Mesenchymal stem cell (in vitro differentiated cells and primary cell): ENCODE measurements around the gene WNT3A.

Experiments
- DNase-seq: peaks from one replicate; pipeline ENCODE4 v3.0.0-alpha.2; 2013
- H2AFZ ChIP-seq: one replicate; pipeline ENCODE4 v1.6.1; 2013; ENCODE audit warnings: low read depth, mild to moderate bottlenecking, control low read depth, inconsistent platforms, low read length, moderate library complexity
- H2AK5ac ChIP-seq: 2 replicates; pipeline ENCODE4 v1.6.1; 2013; ENCODE audit warnings: low read length, moderate library complexity, mild to moderate bottlenecking, inconsistent platforms; ENCODE audit not compliant: severe bottlenecking
- H2BK120ac ChIP-seq: one replicate; pipeline ENCODE4 v1.6.1; 2013; ENCODE audit warnings: low read depth, mild to moderate bottlenecking, inconsistent platforms, low read length, moderate library complexity
- H2BK12ac ChIP-seq, 2 experiments: one replicate each; pipeline ENCODE4 v1.6.1; 2013; ENCODE audit warnings: inconsistent platforms in 2 of 2, low read length in 2 of 2, mild to moderate bottlenecking in 2 of 2, moderate library complexity in 2 of 2, control low read depth in 1 of 2
- H2BK15ac ChIP-seq: one replicate; pipeline ENCODE4 v1.6.1; 2013; ENCODE audit warnings: mild to moderate bottlenecking, low read depth, inconsistent platforms; ENCODE audit not compliant: poor library complexity, severe bottlenecking
- H2BK5ac ChIP-seq: 2 replicates; pipeline ENCODE4 v1.6.1; 2013; ENCODE audit warnings: low read depth, mild to moderate bottlenecking, low read length, control low read depth, inconsistent platforms; ENCODE audit not compliant: poor library complexity, severe bottlenecking
- H3K14ac ChIP-seq, 2 experiments: one replicate each; pipeline ENCODE4 v1.6.1; 2013; ENCODE audit warnings: inconsistent platforms in 2 of 2, low read length in 2 of 2, control low read depth in 1 of 2, mild to moderate bottlenecking in 1 of 2, moderate library complexity in 1 of 2
- H3K18ac ChIP-seq, 2 experiments: one replicate each; pipeline ENCODE4 v1.6.1; 2013; ENCODE audit warnings: inconsistent platforms in 2 of 2, low read length in 2 of 2, control low read depth in 1 of 2, low read depth in 1 of 2, mild to moderate bottlenecking in 1 of 2
- H3K23ac ChIP-seq, 2 experiments: one replicate each; pipeline ENCODE4 v1.6.1; 2013; ENCODE audit warnings: inconsistent platforms in 2 of 2, low read length in 2 of 2, mild to moderate bottlenecking in 2 of 2, moderate library complexity in 2 of 2, control low read depth in 1 of 2
- H3K27ac ChIP-seq: 2 replicates; pipeline ENCODE4 v1.5.1; 2013; ENCODE audit warnings: mild to moderate bottlenecking, moderate library complexity, low read length, control low read depth, inconsistent platforms; ENCODE audit not compliant: poor library complexity, severe bottlenecking
- H3K27me3 ChIP-seq, 2 experiments: 2 replicates each; pipeline versions ENCODE4 v1.6.1 to v1.7.0; 2013; ENCODE audit warnings: low read length in 2 of 2, mild to moderate bottlenecking in 2 of 2, moderate library complexity in 2 of 2, control low read depth in 1 of 2, inconsistent platforms in 1 of 2; ENCODE audit not compliant: control insufficient read depth in 1 of 2, insufficient read depth in 1 of 2
- H3K36me3 ChIP-seq, 2 experiments: 2 replicates each; pipeline versions ENCODE4 v1.6.1 to v1.7.0; 2013; ENCODE audit warnings: low read length in 2 of 2, control low read depth in 1 of 2, inconsistent platforms in 1 of 2, low read depth in 1 of 2, mild to moderate bottlenecking in 1 of 2; ENCODE audit not compliant: insufficient read depth in 2 of 2, control insufficient read depth in 1 of 2
- H3K4ac ChIP-seq, 2 experiments: one replicate each; pipeline ENCODE4 v1.6.1; 2013; ENCODE audit warnings: inconsistent platforms in 2 of 2, low read length in 2 of 2, mild to moderate bottlenecking in 2 of 2, moderate library complexity in 2 of 2, control low read depth in 1 of 2, low read depth in 1 of 2
- H3K4me1 ChIP-seq: 2 replicates; pipeline ENCODE4 v1.6.1; 2013; ENCODE audit warnings: low read depth, low read length, control low read depth; ENCODE audit not compliant: control insufficient read depth, insufficient read depth
- H3K4me2 ChIP-seq: 2 replicates; pipeline ENCODE4 v1.6.1; 2013; ENCODE audit warnings: low read length, mild to moderate bottlenecking, inconsistent platforms; ENCODE audit not compliant: poor library complexity, severe bottlenecking
- H3K4me3 ChIP-seq, 2 experiments: 2 replicates each; pipeline versions ENCODE4 v1.5.1 to v1.7.0; 2013; ENCODE audit warnings: low read length in 2 of 2, mild to moderate bottlenecking in 2 of 2, control low read depth in 1 of 2, low read depth in 1 of 2; ENCODE audit not compliant: insufficient read depth in 1 of 2
- H3K79me1 ChIP-seq: replicated peaks from 2 replicates; pipeline ENCODE4 v1.6.1; 2013; ENCODE audit warnings: mild to moderate bottlenecking, control low read depth, low read length, inconsistent platforms; ENCODE audit not compliant: poor library complexity, severe bottlenecking
- H3K9ac ChIP-seq: 2 replicates; pipeline ENCODE4 v1.7.0; 2013; ENCODE audit warnings: mild to moderate bottlenecking, low read length, moderate library complexity
- H3K9me3 ChIP-seq: 2 replicates; pipeline ENCODE4 v1.7.0; 2013; ENCODE audit warnings: mild to moderate bottlenecking, low read length; ENCODE audit not compliant: control insufficient read depth
- H4K8ac ChIP-seq: one replicate; pipeline ENCODE4 v1.6.1; 2013; ENCODE audit warnings: inconsistent platforms, mild to moderate bottlenecking, low read length, moderate library complexity
- H4K91ac ChIP-seq: one replicate; pipeline ENCODE4 v1.6.1; 2013; ENCODE audit warnings: mild to moderate bottlenecking, low read length, inconsistent platforms
- WGBS: methylation state at CpG from one replicate; pipeline ENCODE4 v1.1.7; 2013; ENCODE audit warnings: mixed read lengths; 5-methylcytosine and 5-hydroxymethylcytosine counted together

Gene WNT3A

GRCh38 chr1:227998374-227999055, 8.3 kb upstream of the WNT3A start:
- 66% methylated on average over 6 of the region's 6 CpGs for WGBS
- no peak overlapping the region for H2BK5ac ChIP-seq
- H3K9ac ChIP-seq: no peak overlapping the region
- H3K23ac ChIP-seq: no peak overlapping the region
- H3K27ac ChIP-seq: no peak overlapping the region
- peaks cover 31 to 50% of the 10 kb centered on the region in 2 experiments for H3K27me3 ChIP-seq
- H3K4me2 ChIP-seq: no peak overlapping the region
- no peaks in the 10 kb centered on the region for H3K4me1 ChIP-seq
- no peak overlapping the region for H3K4ac ChIP-seq
- peaks cover 18% of the 10 kb centered on the region for H3K9me3 ChIP-seq
- no peak overlapping the region for H2BK15ac ChIP-seq
- H3K4me3 ChIP-seq: no peak overlapping the region
- H3K79me1 ChIP-seq: no peaks in the 10 kb centered on the region
- no peak overlapping the region for H2BK120ac ChIP-seq
- DNase-seq: no peak
- no peak overlapping the region for H2AFZ ChIP-seq
- H4K8ac ChIP-seq: no peak overlapping the region
- H3K14ac ChIP-seq: no peak overlapping the region
- no peak overlapping the region for H2BK12ac ChIP-seq
- no peak overlapping the region for H3K18ac ChIP-seq
- H3K36me3 ChIP-seq: no peaks in the 10 kb centered on the region
- H2AK5ac ChIP-seq: no peak overlapping the region
- no peak overlapping the region for H4K91ac ChIP-seq

GRCh38 chr1:227999056-227999930, 7.5 kb upstream of the WNT3A start:
- peaks cover 18% of the 10 kb centered on the region for H3K9me3 ChIP-seq
- no peak overlapping the region for H3K4me3 ChIP-seq
- no peak overlapping the region for H2AK5ac ChIP-seq
- H3K27ac ChIP-seq: no peak overlapping the region
- DNase-seq: peak; percentile 56
- peaks cover 39 to 58% of the 10 kb centered on the region in 2 experiments for H3K27me3 ChIP-seq
- no peak overlapping the region for H3K4me2 ChIP-seq
- no peak overlapping the region for H4K91ac ChIP-seq
- H3K4ac ChIP-seq: no peak overlapping the region
- H2BK15ac ChIP-seq: no peak overlapping the region
- H3K79me1 ChIP-seq: no peaks in the 10 kb centered on the region
- no peak overlapping the region for H4K8ac ChIP-seq
- no peaks in the 10 kb centered on the region for H3K4me1 ChIP-seq
- no peak overlapping the region for H2BK5ac ChIP-seq
- no peak overlapping the region for H3K14ac ChIP-seq
- WGBS: 13% methylated on average over 7 of the region's 7 CpGs
- H2BK120ac ChIP-seq: no peak overlapping the region
- no peak overlapping the region for H3K18ac ChIP-seq
- no peak overlapping the region for H2AFZ ChIP-seq
- H2BK12ac ChIP-seq: no peak overlapping the region
- no peak overlapping the region for H3K9ac ChIP-seq
- no peaks in the 10 kb centered on the region for H3K36me3 ChIP-seq
- H3K23ac ChIP-seq: no peak overlapping the region

GRCh38 chr1:228000416-228000815, 6.4 kb upstream of the WNT3A start:
- no peaks in the 10 kb centered on the region for H3K79me1 ChIP-seq
- H2BK5ac ChIP-seq: no peak overlapping the region
- no peak overlapping the region for H3K18ac ChIP-seq
- no peak overlapping the region for H3K14ac ChIP-seq
- H2BK12ac ChIP-seq: no peak overlapping the region
- H3K4me3 ChIP-seq: no peak overlapping the region
- H2BK120ac ChIP-seq: no peak overlapping the region
- peaks cover 18% of the 10 kb centered on the region for H3K9me3 ChIP-seq
- no peak overlapping the region for H3K9ac ChIP-seq
- no peak for DNase-seq
- H4K8ac ChIP-seq: no peak overlapping the region
- H3K4me1 ChIP-seq: peaks cover 5% of the 10 kb centered on the region
- H2AFZ ChIP-seq: no peak overlapping the region
- no peak overlapping the region for H2BK15ac ChIP-seq
- no peak overlapping the region for H3K27ac ChIP-seq
- no peak overlapping the region for H4K91ac ChIP-seq
- no peak overlapping the region for H3K4ac ChIP-seq
- peaks cover 46 to 64% of the 10 kb centered on the region in 2 experiments for H3K27me3 ChIP-seq
- no peak overlapping the region for H2AK5ac ChIP-seq
- H3K36me3 ChIP-seq: no peaks in the 10 kb centered on the region
- no peak overlapping the region for H3K4me2 ChIP-seq
- no peak overlapping the region for H3K23ac ChIP-seq
- WGBS: 88% methylated on average over 5 of the region's 5 CpGs

GRCh38 chr1:228000836-228001563, 5.8 kb upstream of the WNT3A start:
- WGBS: 77% methylated on average over 13 of the region's 13 CpGs
- H3K9ac ChIP-seq: no peak overlapping the region

More at GRCh38 chr1:228000836-228001563, 5.8 kb upstream of the WNT3A start:
- Histone ChIP-seq H3K27me3 (peaks cover 52 to 70% of the 10 kb centered on the region in 2 experiments), H2AFZ (no peak overlapping the region), H2BK5ac (no peak overlapping the region), H4K8ac (no peak overlapping the region), H3K4me3 (no peak overlapping the region), H2BK120ac (no peak overlapping the region), H2AK5ac (no peak overlapping the region), H4K91ac (no peak overlapping the region), H3K4me2 (no peak overlapping the region), H3K36me3 (no peaks in the 10 kb centered on the region), H3K4ac (no peak overlapping the region), H3K23ac (no peak overlapping the region), H3K27ac (no peak overlapping the region), H3K79me1 (no peaks in the 10 kb centered on the region), H3K4me1 (peaks cover 6% of the 10 kb centered on the region), H3K9me3 (peaks cover 18% of the 10 kb centered on the region), H3K14ac (no peak overlapping the region), H2BK12ac (no peak overlapping the region), H3K18ac (no peak overlapping the region), H2BK15ac (no peak overlapping the region)
- no peak for DNase-seq
